HAP-1 (cell line): ENCODE data around the gene FGF18.
"Not testable (repeated sequence)": the region's sequence is repeated elsewhere in the genome, so short reads cannot be mapped to it uniquely, and the experiment has no call there.

Source experiments
- DNase-seq, 2 experiments: peaks; one replicate each; pipeline ENCODE4 v3.0.0-alpha.2; 2016 to 2020; ENCODE audit warnings: low spot score in 2 of 2
- H3K27me3 ChIP-seq: fragments of 250-450 bp; sonication (Bioruptor Pico); 2 replicates; pipeline ENCODE4 v1.5.1; 2020; ENCODE audit warnings: low read depth, mild to moderate bottlenecking, moderate library complexity
- H3K36me3 ChIP-seq: fragments of 250-450 bp; sonication (Bioruptor Pico); replicated peaks from 2 replicates; pipeline ENCODE4 v1.5.1; 2020; ENCODE audit warnings: mild to moderate bottlenecking
- H3K4me1 ChIP-seq: fragments of 250-450 bp; sonication (Bioruptor Pico); 2 replicates; pipeline ENCODE4 v1.5.1; 2020; ENCODE audit warnings: mild to moderate bottlenecking
- H3K4me3 ChIP-seq: fragments of 250-450 bp; sonication (Bioruptor Pico); 2 replicates; pipeline ENCODE4 v1.5.1; 2020; ENCODE audit warnings: mild to moderate bottlenecking, moderate library complexity
- H3K9me3 ChIP-seq: fragments of 250-450 bp; sonication (Bioruptor Pico); 2 replicates; pipeline ENCODE4 v1.5.1; 2020; ENCODE audit warnings: mild to moderate bottlenecking, moderate library complexity
- in situ Hi-C: fragments of 300-500 bp; cut with MboI; formaldehyde crosslinking; loops from 3 replicates; pipeline ENCODE4 v1.14.3; 2020; ENCODE audit warnings: low sequenced_read_pairs, inconsistent platforms, mixed read lengths

Gene FGF18

GRCh38 chr5:171497494-171497893, 78.0 kb downstream of the FGF18 start:
- H3K9me3 ChIP-seq, H3K36me3 ChIP-seq, H3K4me1 ChIP-seq, in situ Hi-C loops, H3K27me3 ChIP-seq, DNase-seq, H3K4me3 ChIP-seq: not testable (repeated sequence)

GRCh38 chr5:171498166-171498565, 78.7 kb downstream of the FGF18 start:
- Histone ChIP-seq H3K4me3 (no peak overlapping the region), H3K9me3 (no peaks in the 10 kb centered on the region), H3K27me3 (no peaks in the 10 kb centered on the region), H3K4me1 (peaks cover 9% of the 10 kb centered on the region; the same call in 1 of the 2 replicates), H3K36me3 (no peaks in the 10 kb centered on the region)
- DNase-seq, result no peak
- in situ Hi-C loops, result no loop called here

- Histone ChIP-seq H3K27me3 (no peaks in the 10 kb centered on the region), H3K9me3 (no peaks in the 10 kb centered on the region), H3K4me3 (no peak overlapping the region), H3K4me1 (peaks cover 4% of the 10 kb centered on the region; the same call in 1 of the 2 replicates), H3K36me3 (no peaks in the 10 kb centered on the region)
- in situ Hi-C loops, result no loop called here
- DNase-seq, result no peak
Measured at GRCh38 chr5:171499611-171500010, 80.2 kb downstream of the FGF18 start.

GRCh38 chr5:171505473-171506043, 86.1 kb downstream of the FGF18 start:
- H3K4me1 ChIP-seq, result no peaks in the 10 kb centered on the region
- no peak overlapping the region for H3K4me3 ChIP-seq
- no peaks in the 10 kb centered on the region for H3K36me3 ChIP-seq
- H3K9me3 ChIP-seq, result no peaks in the 10 kb centered on the region
- DNase-seq, result no peak
- no peaks in the 10 kb centered on the region for H3K27me3 ChIP-seq
- in situ Hi-C loops, result no loop called here

GRCh38 chr5:171506951-171507350, 87.5 kb downstream of the FGF18 start:
- DNase-seq, result no peak
- Histone ChIP-seq H3K27me3 (no peaks in the 10 kb centered on the region), H3K4me3 (no peak overlapping the region), H3K4me1 (no peaks in the 10 kb centered on the region), H3K36me3 (no peaks in the 10 kb centered on the region), H3K9me3 (no peaks in the 10 kb centered on the region)
- in situ Hi-C loops, result no loop called here
